Kidney (tissue), 14 donors: ENCODE measurements around the gene CNTN1. TPM values are rescaled to one million over a fixed set of nuclear protein-coding genes. Genes with fewer than 3 reads are reported as not detected.

Experiments used
- DNase-seq, 5 donors: peaks; one replicate each; pipeline ENCODE4 v3.0.0-alpha.2; 2013 to 2020
- FAIRE-seq: peaks from 2 replicates; lab custom pipeline; 2012; peaks lifted over from hg19 to GRCh38; lab: Jason Lieb, UNC
- H3K27ac ChIP-seq, 2 donors: one replicate each; pipeline ENCODE4 v1.7.0; 2013; ENCODE audit warnings: low read depth in 2 of 2, low read length in 2 of 2, inconsistent platforms in 1 of 2
- H3K27me3 ChIP-seq: one replicate; pipeline ENCODE4 v1.7.1; 2013; ENCODE audit warnings: low read length, inconsistent platforms; ENCODE audit not compliant: control insufficient read depth, insufficient read depth
- H3K36me3 ChIP-seq, 3 donors: one replicate each; pipeline versions ENCODE4 v1.7.0 to v1.7.1; 2013; ENCODE audit warnings: low read length in 3 of 3, control low read depth in 1 of 3, inconsistent platforms in 1 of 3; ENCODE audit not compliant: insufficient read depth in 3 of 3, control insufficient read depth in 2 of 3
- H3K4me1 ChIP-seq, 3 donors: one replicate each; pipeline versions ENCODE4 v1.7.0 to v1.7.1; 2013; ENCODE audit warnings: low read length in 3 of 3, inconsistent platforms in 1 of 3, low read depth in 1 of 3; ENCODE audit not compliant: control insufficient read depth in 2 of 3, insufficient read depth in 2 of 3
- H3K4me3 ChIP-seq, 3 donors: one replicate each; pipeline versions ENCODE4 v1.7.0 to v1.8.1; 2013; ENCODE audit warnings: low read length in 3 of 3, control low read depth in 1 of 3, inconsistent platforms in 1 of 3
- H3K9ac ChIP-seq, 3 donors: one replicate each; pipeline versions ENCODE4 v1.7.0 to v1.7.1; 2013; ENCODE audit warnings: low read length in 3 of 3, control low read depth in 1 of 3, inconsistent platforms in 1 of 3
- H3K9me3 ChIP-seq, 3 donors: one replicate each; pipeline versions ENCODE4 v1.7.0 to v1.7.1; 2013; ENCODE audit warnings: low read length in 3 of 3, control low read depth in 1 of 3, inconsistent platforms in 1 of 3; ENCODE audit not compliant: control insufficient read depth in 2 of 3, insufficient read depth in 1 of 3
- CTCF ChIP-seq: IDR thresholded peaks from 3 replicates; pipeline ENCODE4 v1.5.1; 2012; ENCODE audit warnings: mild to moderate bottlenecking, moderate library complexity, borderline replicate concordance; ENCODE audit not compliant: insufficient read depth; ENCODE audit errors: extremely low read depth
- intact Hi-C: fragments of 100-400 bp; cut with DNase I; formaldehyde crosslinking; loops from one replicate; pipeline ENCODE4 v1.11.1; 2022
- polyA plus RNA-seq: library from polyadenylated mRNA; stranded (reverse); fragments of 350-450 nt; fragmentation: Illumina TruSeq; extraction: RNeasy Lipid Tissue Mini Kit (QIAGEN cat#74804); gene quantifications from one replicate; pipeline ENCODE4 v1.2.3, GENCODE V29; 2014; ENCODE audit warnings: low read depth, low replicate concordance; ENCODE audit not compliant: insufficient read depth
- total RNA-seq: library from RNA; stranded (reverse); fragmentation: NEBNext Ultra II Directional; extraction: Animal tissue kit (Norgen Biotek cat#: 25700); gene quantifications from one replicate; pipeline ENCODE4 v1.2.1, GENCODE V29; 2021
- donor health status: control.
- donor health status: control.
- donor health status: control.
- donor health status: control.
- donor health status: control.
- donor health status: DM: yes; HTN: yes; CAD: no.
- donor health status: Normal renal cell carcinoma (clear cell type).

CNTN1 gene
- total and polyA plus RNA-seq, 2 donors from 2014 or later = 6.3 to 9.9 TPM

GRCh38 chr12:41096797-41097196, 404.6 kb downstream of the CNTN1 start:
- no peaks in the 10 kb centered on the region for H3K36me3 ChIP-seq
- H3K4me1 ChIP-seq = no peaks in the 10 kb centered on the region
- H3K27me3 ChIP-seq = no peaks in the 10 kb centered on the region
- TF ChIP-seq CTCF = no peak
- no peak overlapping the region for H3K9ac ChIP-seq
- FAIRE-seq = no peak
- H3K9me3 ChIP-seq = no peaks in the 10 kb centered on the region
- no peak overlapping the region for H3K27ac ChIP-seq
- no peak for DNase-seq
- H3K4me3 ChIP-seq = no peak overlapping the region
- intact Hi-C loops = no loop called here

GRCh38 chr12:41100572-41100971, 408.3 kb downstream of the CNTN1 start:
- no peak overlapping the region for H3K27ac ChIP-seq
- intact Hi-C loops = no loop called here
- no peaks in the 10 kb centered on the region for H3K4me1 ChIP-seq
- TF ChIP-seq CTCF = no peak
- FAIRE-seq (no peak), DNase-seq (no peak)
- no peak overlapping the region for H3K4me3 ChIP-seq
- no peaks in the 10 kb centered on the region for H3K36me3 ChIP-seq
- H3K27me3 ChIP-seq = no peaks in the 10 kb centered on the region
- H3K9me3 ChIP-seq = no peaks in the 10 kb centered on the region
- H3K9ac ChIP-seq = no peak overlapping the region

- Histone ChIP-seq H3K9me3 (no peaks in the 10 kb centered on the region), H3K36me3 (no peaks in the 10 kb centered on the region), H3K9ac (no peak overlapping the region), H3K4me3 (no peak overlapping the region), H3K27ac (no peak overlapping the region), H3K27me3 (no peaks in the 10 kb centered on the region), H3K4me1 (no peaks in the 10 kb centered on the region)
- FAIRE-seq (no peak), DNase-seq (no peak)
- no peak for TF ChIP-seq CTCF
- intact Hi-C loops = no loop called here
These were observed 409.6 kb downstream of the CNTN1 start for GRCh38 chr12:41101806-41102205.

- Histone ChIP-seq H3K27ac (no peak overlapping the region), H3K36me3 (no peaks in the 10 kb centered on the region), H3K9ac (no peak overlapping the region), H3K4me1 (no peaks in the 10 kb centered on the region), H3K4me3 (no peak overlapping the region), H3K9me3 (no peaks in the 10 kb centered on the region), H3K27me3 (no peaks in the 10 kb centered on the region)
- DNase-seq (no peak), FAIRE-seq (no peak)
- intact Hi-C loops = no loop called here
- no peak for TF ChIP-seq CTCF
These were observed 411.4 kb downstream of the CNTN1 start for GRCh38 chr12:41103614-41104013.
